ENCODE data around the gene MS4A7. TPM values are rescaled to one million over a fixed set of nuclear protein-coding genes. Genes with fewer than 3 reads are reported as not detected.

The MS4A7 gene
- total and polyA plus RNA-seq, 12 donors = 7.8 to 131 (median 62.3) TPM

- 74 to 90% (median 84%) methylated on average over 7 of the region's 7 CpGs for WGBS, 4 donors
Measured at GRCh38 chr11:60336767-60337391, 41.5 kb upstream of the MS4A7 start.

GRCh38 chr11:60338053-60338452 is 40.3 kb upstream of the MS4A7 start:
- intact Hi-C loops (cut with DNase I) = no loop called here

More at GRCh38 chr11:60336767-60337391, 41.5 kb upstream of the MS4A7 start:
- intact Hi-C loops (cut with DNase I) = no loop called here
- TF ChIP-seq CTCF (IDR thresholded peaks at IDR 0.05) = no peak
- TF ChIP-seq POLR2A (IDR thresholded peaks at IDR 0.05) = no peak
- no peaks in the 10 kb centered on the region for H3K36me3 ChIP-seq (replicated peaks in 1 of 2)
- no peak overlapping the region for H3K27ac ChIP-seq
- no peak for DNase-seq
- H3K9me3 ChIP-seq (replicated peaks in 1 of 3) = no peaks in the 10 kb centered on the region
- H3K4me1 ChIP-seq (replicated peaks in 1 of 2) = no peaks in the 10 kb centered on the region
- no peaks in the 10 kb centered on the region for H3K27me3 ChIP-seq
- H3K4me3 ChIP-seq = no peak overlapping the region

GRCh38 chr11:60339356-60339755 is 39.0 kb upstream of the MS4A7 start:
- Histone ChIP-seq H3K36me3 (replicated peaks in 1 of 2) (no peaks in the 10 kb centered on the region), H3K27me3 (no peaks in the 10 kb centered on the region), H3K27ac (no peak overlapping the region), H3K4me1 (replicated peaks in 1 of 2) (no peaks in the 10 kb centered on the region), H3K9me3 (replicated peaks in 1 of 3) (no peaks in the 10 kb centered on the region), H3K4me3 (no peak overlapping the region)
- intact Hi-C loops (cut with DNase I) = no loop called here
- DNase-seq = no peak
- TF ChIP-seq POLR2A (IDR thresholded peaks at IDR 0.05) = no peak
- TF ChIP-seq CTCF (IDR thresholded peaks at IDR 0.05) = no peak
- 44 to 56% (median 51%) methylated on average over 3 of the region's 3 CpGs for WGBS, 4 donors

More at GRCh38 chr11:60338053-60338452, 40.3 kb upstream of the MS4A7 start:
- no peaks in the 10 kb centered on the region for H3K27me3 ChIP-seq
- H3K4me3 ChIP-seq = no peak overlapping the region
- WGBS, 4 donors = 42 to 59% (median 48%) methylated on average over 2 of the region's 2 CpGs
- H3K36me3 ChIP-seq (replicated peaks in 1 of 2) = no peaks in the 10 kb centered on the region
- TF ChIP-seq POLR2A (IDR thresholded peaks at IDR 0.05) = no peak
- TF ChIP-seq CTCF (IDR thresholded peaks at IDR 0.05) = no peak
- H3K9me3 ChIP-seq (replicated peaks in 1 of 3) = no peaks in the 10 kb centered on the region
- H3K27ac ChIP-seq = no peak overlapping the region
- no peaks in the 10 kb centered on the region for H3K4me1 ChIP-seq (replicated peaks in 1 of 2)
- DNase-seq = no peak

GRCh38 chr11:60343094-60343704 is 35.1 kb upstream of the MS4A7 start:
- no peak overlapping the region for H3K4me3 ChIP-seq
- 67 to 69% (median 68%) methylated on average over 10 of the region's 10 CpGs for WGBS, 4 donors
- DNase-seq = no peak
- no peaks in the 10 kb centered on the region for H3K27me3 ChIP-seq
- no peaks in the 10 kb centered on the region for H3K36me3 ChIP-seq (replicated peaks in 1 of 2)
- peak in 5 of 6 experiments; percentile 23 to 46 (median 26) for TF ChIP-seq CTCF (IDR thresholded peaks at IDR 0.05)
- no peak for TF ChIP-seq POLR2A (IDR thresholded peaks at IDR 0.05)
- H3K27ac ChIP-seq = no peak overlapping the region
- intact Hi-C loops (cut with DNase I) = no loop called here
- H3K9me3 ChIP-seq (replicated peaks in 1 of 3) = no peaks in the 10 kb centered on the region
- H3K4me1 ChIP-seq (replicated peaks in 1 of 2) = no peaks in the 10 kb centered on the region
